Amygdala (tissue), 56 donors: ENCODE data around the gene TSR3.
"Not testable (repeated sequence)": the region's sequence is repeated elsewhere in the genome, so short reads cannot be mapped to it uniquely, and the experiment has no call there.

Source experiments
- DNase-seq, 56 donors: peaks; one replicate each; lab custom pipeline; 2025; lab: John Stamatoyannopoulos, UW

Gene TSR3

GRCh38 chr16:1328961-1329360 lies 22.7 kb downstream of the TSR3 start:
- DNase-seq: not testable (repeated sequence)

- not testable (repeated sequence) for DNase-seq
These were observed 23.5 kb downstream of the TSR3 start for GRCh38 chr16:1328136-1328535.

GRCh38 chr16:1327619-1327947 lies 24.1 kb downstream of the TSR3 start:
- DNase-seq: no peak

DNA sequence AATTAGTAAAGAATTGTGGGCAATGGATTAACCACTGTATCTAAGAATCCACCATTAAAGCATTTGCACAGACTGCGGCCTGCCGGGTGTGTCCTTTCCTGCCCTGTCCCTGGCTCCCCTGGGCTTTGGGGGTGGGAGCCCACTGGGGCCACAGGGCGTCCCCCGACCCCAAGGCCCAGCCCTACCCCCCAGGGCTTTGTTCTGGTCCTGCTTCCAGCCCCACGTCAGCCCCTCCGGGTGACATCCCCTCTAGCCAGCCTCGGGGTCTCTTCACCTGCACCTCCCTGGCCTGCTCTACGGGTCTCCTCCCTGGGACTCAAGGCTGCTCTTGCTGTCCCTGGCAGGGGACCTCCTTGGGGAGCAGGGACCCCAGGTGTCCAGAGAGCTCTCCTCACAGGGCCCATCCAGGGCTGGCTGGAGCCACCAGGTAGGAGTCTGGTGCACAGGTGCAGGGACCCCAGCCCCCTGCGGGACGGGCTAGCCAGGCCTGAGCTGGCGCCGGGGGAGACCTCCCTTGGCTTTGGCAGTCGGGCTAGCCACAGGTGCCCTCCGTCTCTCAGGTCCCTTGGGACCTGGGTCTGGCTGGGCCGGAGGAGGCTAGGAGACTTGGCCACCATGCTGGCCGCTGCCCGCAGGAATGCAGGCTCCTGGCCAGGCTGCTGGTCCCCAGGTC lies 24.6 kb downstream of the TSR3 start:
- no peak for DNase-seq

GRCh38 chr16:1326391-1326790 lies 25.3 kb downstream of the TSR3 start:
- no peak for DNase-seq

- no peak for DNase-seq
These were observed 25.9 kb downstream of the TSR3 start for GRCh38 chr16:1325673-1326371.

DNA sequence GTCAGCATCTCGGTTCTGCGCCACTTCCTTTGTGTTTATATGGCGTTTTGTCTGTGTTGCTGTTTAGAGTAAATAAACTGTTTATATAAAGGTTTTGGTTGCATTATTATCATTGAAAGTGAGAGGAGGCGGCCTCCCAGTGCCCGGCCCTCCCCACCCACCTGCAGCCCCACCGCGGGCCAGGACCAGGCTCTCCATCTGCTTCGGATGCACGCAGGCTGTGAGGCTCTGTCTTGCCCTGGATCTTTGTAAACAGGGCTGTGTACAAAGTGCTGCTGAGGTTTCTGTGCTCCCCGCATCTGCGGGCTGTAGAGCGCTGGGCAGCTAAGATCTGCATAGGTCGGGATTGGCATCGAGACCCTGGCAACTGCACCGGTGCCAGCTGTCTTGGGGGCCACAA lies 26.4 kb downstream of the TSR3 start:
- no peak for DNase-seq

- DNase-seq: no peak
These were observed 27.3 kb downstream of the TSR3 start for GRCh38 chr16:1324286-1324826.

DNA sequence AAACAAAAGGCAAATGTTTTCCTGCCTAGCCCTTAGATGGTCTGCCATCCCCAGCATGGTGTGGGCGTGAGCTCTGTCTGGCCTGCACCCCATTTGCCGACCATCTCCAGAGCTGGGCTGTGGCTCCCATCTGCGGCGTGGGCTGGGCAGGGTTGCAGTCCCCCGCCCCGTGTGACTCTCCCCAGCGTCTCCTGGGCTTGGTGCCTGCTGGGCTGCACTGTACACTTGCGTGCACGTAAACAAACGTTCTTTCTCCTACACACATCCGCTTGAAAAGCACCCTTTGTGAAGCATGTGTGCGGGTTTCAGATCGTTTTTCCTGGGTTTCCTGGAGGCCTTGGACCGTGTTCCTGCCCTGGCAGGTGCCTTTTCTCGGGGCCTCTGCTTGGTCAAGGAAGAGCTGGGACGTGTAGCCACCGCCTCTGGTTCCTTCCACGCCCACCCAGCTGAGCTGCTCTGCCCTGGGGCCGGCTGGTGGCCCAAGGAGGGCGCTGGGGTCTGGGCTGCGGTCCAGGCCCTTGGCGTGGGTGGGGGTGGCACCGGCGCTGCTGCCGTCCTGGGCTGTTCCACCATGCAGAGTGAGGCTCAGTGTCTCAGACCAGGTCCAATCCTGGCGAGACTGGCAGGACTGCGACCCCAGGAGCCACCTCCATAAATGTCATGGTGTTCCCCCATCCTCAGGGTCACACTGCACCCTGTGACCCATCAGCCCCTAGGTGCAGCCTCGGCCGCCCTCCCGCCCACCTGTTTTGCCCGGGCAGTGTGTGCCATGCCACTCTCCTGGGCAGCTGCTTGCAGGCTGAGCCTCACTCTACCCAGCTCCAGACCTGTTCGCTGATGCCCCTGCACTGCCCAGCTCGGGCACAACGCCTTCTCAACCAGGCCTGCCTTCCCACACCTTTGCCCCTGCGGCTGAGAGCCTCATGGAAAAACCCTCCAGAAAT lies 28.1 kb downstream of the TSR3 start:
- DNase-seq: peak in 40 of 56 donors; percentile 8 to 80 (median 46)

- no peak for DNase-seq
These were observed 29.3 kb downstream of the TSR3 start for GRCh38 chr16:1322407-1322806.

- DNase-seq: no peak
These were observed 30.9 kb downstream of the TSR3 start for GRCh38 chr16:1320658-1321240.

DNA sequence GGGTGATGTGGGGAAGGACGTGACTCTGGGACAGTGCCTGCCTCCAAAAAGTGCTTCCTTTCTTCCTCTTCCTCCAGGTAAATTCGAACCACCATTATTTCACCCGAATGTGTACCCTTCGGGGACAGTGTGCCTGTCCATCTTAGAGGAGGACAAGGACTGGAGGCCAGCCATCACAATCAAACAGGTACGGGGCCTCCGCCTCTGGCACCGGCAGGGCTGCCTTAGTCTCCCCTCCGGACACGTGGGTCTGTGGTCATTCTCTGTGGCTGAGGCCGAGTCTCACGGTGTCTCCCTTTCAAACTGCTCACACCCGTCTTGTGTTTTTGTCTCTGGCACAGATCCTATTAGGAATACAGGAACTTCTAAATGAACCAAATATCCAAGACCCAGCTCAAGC lies 31.6 kb downstream of the TSR3 start:
- DNase-seq: no peak

GRCh38 chr16:1319041-1319440 lies 32.6 kb downstream of the TSR3 start:
- DNase-seq: no peak

DNA sequence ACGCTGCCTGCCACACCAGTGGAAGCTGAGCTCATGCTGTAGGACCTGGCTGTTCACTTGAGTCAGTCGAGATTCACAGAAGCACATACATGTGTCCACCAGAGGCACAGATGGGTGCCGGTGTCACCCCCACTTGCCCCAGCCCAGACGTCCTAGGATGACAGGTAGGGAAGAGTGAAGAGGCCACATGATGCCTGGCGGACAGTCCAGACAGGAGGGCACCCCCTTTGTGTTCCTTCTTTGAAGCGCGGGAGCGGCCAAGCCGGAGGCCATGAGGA lies 33.5 kb downstream of the TSR3 start:
- no peak for DNase-seq

DNA sequence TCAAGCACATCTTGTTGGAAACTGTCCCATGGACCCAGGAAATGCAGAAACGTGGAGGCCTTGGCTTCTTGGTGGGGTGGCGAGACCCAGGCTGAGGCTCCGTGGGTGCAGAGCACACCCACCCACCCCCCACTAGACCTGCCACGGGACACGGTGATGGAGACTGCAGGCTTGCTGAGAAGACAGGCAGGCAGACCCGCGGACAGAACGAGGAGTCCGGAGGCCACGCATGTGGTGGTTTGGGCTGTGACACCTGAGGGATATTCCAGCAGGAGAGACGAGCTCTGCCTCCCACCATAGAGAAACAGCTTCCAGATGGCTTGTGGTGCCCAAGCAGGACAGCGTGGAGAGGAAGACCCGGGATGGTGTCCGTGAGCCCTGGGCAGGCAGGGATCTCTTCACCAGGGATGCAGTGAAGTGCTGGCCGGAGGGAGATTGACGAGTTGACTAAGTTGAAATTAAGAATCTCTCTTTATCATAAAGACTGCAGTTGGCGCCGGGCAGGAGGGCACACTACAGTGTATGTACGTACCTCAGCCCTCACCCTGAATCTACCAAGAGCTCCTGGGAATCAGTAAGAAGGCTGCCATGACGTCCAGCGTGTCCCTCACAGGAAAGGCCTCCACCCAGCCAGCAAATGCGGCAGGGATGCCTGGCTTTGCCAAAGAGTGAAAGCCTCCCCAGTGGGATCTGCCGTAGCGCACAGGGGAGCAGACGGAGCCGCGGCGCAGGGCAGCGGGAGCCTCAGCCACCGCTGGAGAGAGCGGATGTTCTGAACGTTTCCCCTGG lies 34.0 kb downstream of the TSR3 start:
- no peak for DNase-seq

- no peak for DNase-seq
These were observed 35.7 kb downstream of the TSR3 start for GRCh38 chr16:1316033-1316405.

DNA sequence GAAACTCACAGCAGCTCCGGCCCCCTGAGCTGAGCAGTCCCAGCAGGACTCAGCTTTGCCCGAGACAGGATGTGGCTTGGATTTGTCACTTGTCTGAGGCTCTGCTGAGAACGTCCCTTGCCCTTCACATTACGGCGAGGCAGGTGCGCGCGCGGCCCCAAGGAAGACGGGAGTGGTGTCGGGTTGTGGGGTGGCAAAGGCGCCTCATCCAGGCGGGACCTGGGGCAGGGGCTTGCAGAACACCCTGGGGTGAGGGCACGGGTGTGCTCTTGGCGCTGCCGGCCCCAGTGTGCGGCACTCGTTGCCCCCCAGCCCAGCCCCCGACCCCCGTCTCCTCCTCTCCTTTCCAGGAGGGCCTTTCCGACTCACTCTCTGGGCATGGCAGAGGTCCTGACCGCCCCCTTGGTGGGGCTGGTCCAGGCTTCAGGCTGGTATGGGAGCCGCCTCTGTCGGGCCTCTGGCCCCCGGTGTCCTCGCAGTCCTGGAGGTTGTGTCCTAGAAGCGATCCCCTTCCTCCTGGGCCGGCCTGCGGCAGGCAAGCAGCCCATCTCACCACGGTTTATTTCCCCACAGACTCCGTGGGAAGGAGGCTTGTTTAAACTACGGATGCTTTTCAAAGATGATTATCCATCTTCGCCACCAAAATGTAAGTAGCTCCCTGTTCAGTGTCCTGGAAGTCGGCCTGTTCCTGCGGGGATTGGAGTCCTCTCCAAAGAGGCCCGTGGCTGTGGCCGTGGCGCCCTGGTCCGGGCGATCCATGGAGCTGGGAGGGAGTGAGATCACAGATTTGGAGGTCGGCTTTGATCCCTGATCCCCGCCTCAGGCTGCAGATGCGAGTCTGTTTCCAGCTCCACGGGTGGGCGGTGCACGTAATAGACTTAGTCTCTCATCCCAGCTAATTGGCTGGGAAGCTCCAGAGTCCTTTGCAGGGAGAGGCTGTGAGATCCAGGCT lies 36.3 kb downstream of the TSR3 start:
- no peak for DNase-seq

- DNase-seq: no peak
These were observed 37.1 kb downstream of the TSR3 start for GRCh38 chr16:1314399-1315068.
